HG03139 (cell line): Measurements from ENCODE around the gene RIT1.
"Not testable (repeated sequence)": the region's sequence is repeated elsewhere in the genome, so short reads cannot be mapped to it uniquely, and the experiment has no call there.

Source experiments
- ATAC-seq: cut with Tn5 transposase; IDR thresholded peaks from one replicate; pipeline ENCODE4 v1.9.1; 2021; ENCODE audit not compliant: unreplicated experiment

RIT1 gene

GRCh38 chr1:155895617-155896016 lies 15.5 kb downstream of the RIT1 start:
- ATAC-seq = not testable (repeated sequence)

- ATAC-seq = no peak
Measured at GRCh38 chr1:155893389-155894142, 17.6 kb downstream of the RIT1 start.

GRCh38 chr1:155892796-155893195 lies 18.4 kb downstream of the RIT1 start:
- ATAC-seq = no peak

- no peak for ATAC-seq
Measured at GRCh38 chr1:155890251-155890650, 20.9 kb downstream of the RIT1 start.

- no peak for ATAC-seq
Measured at GRCh38 chr1:155889566-155889965, 21.6 kb downstream of the RIT1 start.

GRCh38 chr1:155888481-155888880 lies 22.7 kb downstream of the RIT1 start:
- ATAC-seq = no peak

GRCh38 chr1:155884982-155885381 lies 26.2 kb downstream of the RIT1 start:
- no peak for ATAC-seq

- no peak for ATAC-seq
Measured at GRCh38 chr1:155884031-155884960, 26.9 kb downstream of the RIT1 start.

- ATAC-seq = no peak
Measured at GRCh38 chr1:155882766-155883165, 28.4 kb downstream of the RIT1 start.

GRCh38 chr1:155882235-155882634 lies 28.9 kb downstream of the RIT1 start:
- ATAC-seq = no peak

- no peak for ATAC-seq
Measured at GRCh38 chr1:155880950-155881349, 30.2 kb downstream of the RIT1 start.

GRCh38 chr1:155880251-155880650 lies 30.9 kb downstream of the RIT1 start:
- ATAC-seq = no peak

- no peak for ATAC-seq
Measured at GRCh38 chr1:155877945-155878344, 33.2 kb downstream of the RIT1 start.

- no peak for ATAC-seq
Measured at GRCh38 chr1:155873860-155874259, 37.3 kb downstream of the RIT1 start.

GRCh38 chr1:155872527-155872926 lies 38.6 kb downstream of the RIT1 start:
- ATAC-seq = no peak

GRCh38 chr1:155871390-155871789 lies 39.8 kb downstream of the RIT1 start:
- ATAC-seq = no peak

GRCh38 chr1:155867766-155868165 lies 43.4 kb downstream of the RIT1 start:
- ATAC-seq = no peak

GRCh38 chr1:155864393-155864792 lies 46.8 kb downstream of the RIT1 start:
- no peak for ATAC-seq

- no peak for ATAC-seq
Measured at GRCh38 chr1:155861896-155862295, 49.3 kb downstream of the RIT1 start.

GRCh38 chr1:155860970-155861510 lies 50.1 kb downstream of the RIT1 start:
- no peak for ATAC-seq
